Skin of body (tissue), 2 donors: ENCODE measurements around the gene USB1. TPM values are rescaled to one million over a fixed set of nuclear protein-coding genes. Genes with fewer than 3 reads are reported as not detected.
"Not testable (repeated sequence)": the region's sequence is repeated elsewhere in the genome, so short reads cannot be mapped to it uniquely, and the experiment has no call there.

Source experiments
- DNase-seq: peaks from one replicate; lab custom pipeline; 2025; lab: John Stamatoyannopoulos, UW
- total RNA-seq: library from RNA; depleted of rRNA; stranded (reverse); fragments of >200 nt; gene quantifications from one replicate; pipeline ENCODE4 v1.2.3, GENCODE V29; 2014

The USB1 gene
- total RNA-seq, 1 donor from 2014 or later = 5.1 TPM

GRCh38 chr16:57994361-57994760 lies 6.8 kb upstream of the USB1 start:
- DNase-seq = no peak

- DNase-seq = no peak
Measured at GRCh38 chr16:57994778-57995177, 6.4 kb upstream of the USB1 start.

- DNase-seq = no peak
Measured at GRCh38 chr16:57995721-57996405, 5.3 kb upstream of the USB1 start.

GRCh38 chr16:57996406-57997175 lies 4.6 kb upstream of the USB1 start:
- no peak for DNase-seq

GRCh38 chr16:57997176-57997527 lies 4.1 kb upstream of the USB1 start:
- DNase-seq = no peak

- DNase-seq = no peak
Measured at GRCh38 chr16:57997528-57998265, 3.5 kb upstream of the USB1 start.

GRCh38 chr16:57998486-57998885 lies 2.7 kb upstream of the USB1 start:
- no peak for DNase-seq

GRCh38 chr16:57998992-57999365 lies 2.2 kb upstream of the USB1 start:
- no peak for DNase-seq

GRCh38 chr16:57999366-57999970 lies 1.7 kb upstream of the USB1 start:
- DNase-seq = no peak

- no peak for DNase-seq
Measured at GRCh38 chr16:57999971-58000705, 1.1 kb upstream of the USB1 start, which contains the start of gene ZNF319. TSS of gene ZNF319 (minus strand) at chr16:58000672. CDS start at chr16:57998265, 2,407 bp downstream.

- DNase-seq = no peak
Measured at GRCh38 chr16:58001781-58002415, 691 bp downstream of the USB1 start.

- DNase-seq = no peak
Measured at GRCh38 chr16:58002416-58002800, 1.2 kb downstream of the USB1 start.

GRCh38 chr16:58002936-58003335 lies 1.7 kb downstream of the USB1 start:
- no peak for DNase-seq

GRCh38 chr16:58004736-58005135 lies 3.5 kb downstream of the USB1 start:
- not testable (repeated sequence) for DNase-seq

- no peak for DNase-seq
Measured at GRCh38 chr16:58009856-58010416, 8.7 kb downstream of the USB1 start.

- no peak for DNase-seq
Measured at GRCh38 chr16:58010886-58011285, 9.7 kb downstream of the USB1 start.

- DNase-seq = no peak
Measured at GRCh38 chr16:58011652-58012051, 10.4 kb downstream of the USB1 start.

- DNase-seq = no peak
Measured at GRCh38 chr16:58012481-58012880, 11.3 kb downstream of the USB1 start.

- DNase-seq = no peak
Measured at GRCh38 chr16:58013201-58013956, 12.2 kb downstream of the USB1 start.
